ENCODE results near the gene MMP17.
"Not testable (repeated sequence)": the region's sequence is repeated elsewhere in the genome, so short reads cannot be mapped to it uniquely, and the experiment has no call there.

The MMP17 gene

DNA sequence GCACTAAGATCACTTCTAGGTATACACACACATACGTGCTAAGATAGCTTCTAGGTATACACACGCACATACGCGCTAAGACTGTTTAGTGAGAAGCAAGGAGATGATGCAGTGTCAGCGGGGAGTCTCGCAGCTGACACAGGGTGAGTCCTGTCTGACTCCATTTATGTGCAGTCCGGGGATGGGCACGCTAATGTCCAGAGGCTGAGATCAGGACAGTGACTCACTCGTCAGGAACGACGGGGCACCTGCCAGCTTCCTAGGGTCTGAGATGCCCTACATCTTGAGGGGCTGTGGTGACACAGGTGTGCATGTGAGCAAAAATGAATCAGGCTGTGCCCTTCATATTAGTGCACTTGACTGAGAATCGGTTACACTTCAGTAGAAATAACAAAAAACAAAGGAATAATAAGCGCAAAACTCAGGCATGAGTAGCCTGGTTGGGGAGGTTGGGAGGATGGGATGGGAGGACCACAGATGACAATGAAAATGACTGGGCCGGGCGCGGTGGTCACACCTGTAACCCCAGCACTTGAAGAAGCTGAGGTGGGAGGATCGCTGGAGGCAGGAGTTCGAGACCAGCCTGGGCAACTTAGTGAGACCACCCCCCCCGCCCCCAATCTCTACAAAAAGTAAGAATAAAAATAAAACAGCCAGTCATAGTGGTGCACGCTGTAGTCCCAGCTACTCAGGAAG lies 37.1 kb downstream of the MMP17 start:
- no peak for DNase-seq (ENCODE audit: low spot score)

DNA sequence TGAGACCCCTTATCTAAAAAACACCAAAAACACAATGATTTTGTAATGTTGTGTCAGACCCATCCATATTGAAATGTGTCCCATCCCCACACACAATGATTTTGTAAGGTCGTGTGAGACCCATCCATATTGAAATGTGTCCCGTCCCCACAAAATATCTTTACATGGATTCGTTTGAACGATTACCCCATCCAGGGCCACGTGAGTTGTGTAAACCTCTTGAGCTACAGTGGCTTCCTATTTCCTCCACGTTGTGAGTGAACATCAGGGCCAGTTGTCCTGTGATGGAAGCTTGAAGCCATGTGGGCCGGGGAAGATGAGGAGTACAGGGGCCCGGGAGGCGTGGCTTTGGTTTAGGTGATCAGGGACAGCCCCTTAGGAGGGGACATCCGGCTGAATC lies 39.3 kb downstream of the MMP17 start:
- DNase-seq (ENCODE audit: low spot score) = no peak

DNA sequence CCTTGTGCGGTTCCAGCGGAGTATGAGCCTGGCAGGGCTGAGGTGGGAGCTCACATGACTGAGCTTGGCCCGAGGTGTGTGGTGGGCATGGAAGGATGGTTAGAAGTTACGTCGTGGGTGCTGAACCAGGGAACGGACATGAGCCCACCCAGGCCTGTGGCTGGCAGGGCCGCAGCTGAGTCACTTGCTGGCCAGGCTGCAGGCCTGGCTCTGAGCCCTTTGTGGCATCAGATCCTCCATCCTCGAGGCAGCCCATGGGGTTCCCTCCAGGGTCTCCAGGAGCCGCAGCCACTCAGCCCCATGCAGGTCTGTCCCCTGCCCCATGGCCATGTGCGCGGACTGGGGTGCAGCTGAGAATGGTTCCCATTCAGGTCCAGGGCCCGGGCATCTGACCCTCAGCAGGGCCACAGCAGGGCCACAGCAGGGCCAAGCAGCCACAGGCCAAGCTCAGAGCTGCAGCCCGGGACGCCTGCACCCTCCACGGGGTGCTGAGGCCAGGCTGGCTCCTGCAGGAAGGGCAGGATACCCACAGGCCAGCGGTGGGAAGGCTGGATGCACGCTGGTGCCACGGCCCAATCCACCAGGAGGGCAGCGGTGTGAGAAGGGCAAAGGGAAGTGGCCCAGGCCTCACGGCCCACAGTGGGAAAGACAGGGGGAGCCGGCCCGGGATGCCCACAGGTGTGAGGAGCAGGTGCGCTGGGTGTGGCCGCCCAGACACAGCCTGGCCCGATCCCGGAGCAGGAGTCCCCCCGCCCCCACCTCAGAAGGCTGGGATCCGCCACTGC lies 39.9 kb downstream of the MMP17 start:
- DNase-seq (ENCODE audit: low spot score) = no peak

DNA sequence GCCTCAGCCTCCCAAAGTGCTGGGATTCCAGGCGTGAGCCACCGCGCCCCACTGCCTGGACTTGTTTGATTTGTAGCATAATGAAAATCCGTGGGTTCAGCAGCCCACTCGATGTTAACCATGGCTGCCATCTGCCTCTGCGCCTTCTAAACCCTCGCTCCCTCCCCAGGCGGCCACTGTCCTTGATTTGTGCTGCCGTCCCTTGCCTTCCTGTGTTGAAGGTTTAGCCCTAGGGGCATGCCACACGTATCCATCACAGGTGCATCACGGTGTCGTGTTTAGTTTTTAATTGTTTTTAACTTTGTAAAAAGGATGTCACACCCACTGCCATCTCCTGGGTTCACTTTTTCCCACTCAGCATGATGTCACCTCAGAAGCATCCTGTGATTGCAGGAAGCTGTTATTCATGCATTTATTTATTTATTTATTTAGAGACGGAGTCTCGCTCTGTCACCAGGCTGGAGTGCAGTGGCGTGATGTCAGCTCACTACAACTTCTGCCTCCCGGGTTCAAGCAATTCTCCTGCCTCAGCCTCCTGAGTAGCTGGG lies 41.8 kb downstream of the MMP17 start:
- DNase-seq (ENCODE audit: low spot score) = no peak

DNA sequence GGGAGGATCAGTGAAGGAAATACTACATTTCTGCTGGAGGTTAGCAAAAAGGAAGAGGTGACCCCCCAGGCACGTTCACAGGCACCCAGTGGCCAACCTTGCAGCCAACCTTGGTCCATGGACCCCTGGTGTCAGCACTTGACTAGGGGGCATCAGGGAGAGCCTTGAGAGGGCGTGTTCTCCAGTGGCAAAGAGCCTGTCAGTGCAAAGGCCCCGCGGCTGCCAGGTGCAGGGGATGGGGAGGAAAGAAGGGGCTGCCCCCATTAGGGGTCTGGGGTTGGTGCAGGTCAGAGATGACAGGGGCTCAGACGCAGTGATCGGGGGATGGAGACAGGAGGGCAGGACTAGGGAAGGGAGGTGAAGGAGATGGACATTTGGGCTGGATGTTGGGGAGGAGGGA lies 43.5 kb downstream of the MMP17 start:
- no peak for DNase-seq (ENCODE audit: low spot score)

DNA sequence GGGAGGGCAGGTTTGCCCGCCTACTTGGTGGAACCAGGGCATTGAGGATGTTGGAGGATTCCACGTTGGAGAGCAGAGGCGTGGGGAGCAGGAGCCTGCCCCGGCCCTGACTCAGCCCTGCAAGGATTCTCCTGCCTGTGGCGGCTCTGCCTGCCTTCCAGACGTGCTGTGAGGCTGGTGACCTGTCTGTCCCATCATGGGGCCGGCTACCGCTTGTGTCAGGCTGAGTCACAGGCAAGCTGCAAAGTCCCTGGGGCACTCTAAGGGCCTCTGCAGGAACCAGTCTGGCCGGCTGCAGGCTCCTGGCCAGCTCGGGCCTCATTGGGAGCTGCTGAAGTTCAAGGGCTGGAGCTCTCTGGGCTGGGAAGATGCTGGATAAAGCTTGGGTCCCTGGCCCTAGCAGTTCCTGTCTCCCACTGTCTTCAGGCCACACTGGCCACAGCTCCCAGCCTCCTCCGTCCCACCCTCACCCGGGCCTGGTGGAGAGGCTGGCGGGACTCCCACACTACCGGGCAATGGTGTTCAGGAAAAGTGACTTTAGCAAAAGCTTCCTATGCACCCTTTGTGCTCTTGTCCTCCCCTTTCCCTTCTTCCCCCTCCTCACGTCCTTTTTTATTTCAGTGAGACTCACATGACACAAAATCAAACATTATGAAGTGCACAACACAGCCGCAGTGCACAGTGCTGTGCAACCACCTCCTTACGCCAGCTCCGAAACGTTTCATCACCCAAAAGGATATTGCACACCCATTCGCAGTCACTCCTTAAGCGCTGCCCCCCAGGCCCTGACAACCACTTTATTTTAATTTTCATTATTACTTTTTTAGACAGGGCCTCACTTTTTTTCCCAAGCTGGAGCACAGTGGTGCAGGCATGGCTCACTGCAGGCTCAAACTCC lies 44.2 kb downstream of the MMP17 start:
- no peak for DNase-seq (ENCODE audit: low spot score)

DNA sequence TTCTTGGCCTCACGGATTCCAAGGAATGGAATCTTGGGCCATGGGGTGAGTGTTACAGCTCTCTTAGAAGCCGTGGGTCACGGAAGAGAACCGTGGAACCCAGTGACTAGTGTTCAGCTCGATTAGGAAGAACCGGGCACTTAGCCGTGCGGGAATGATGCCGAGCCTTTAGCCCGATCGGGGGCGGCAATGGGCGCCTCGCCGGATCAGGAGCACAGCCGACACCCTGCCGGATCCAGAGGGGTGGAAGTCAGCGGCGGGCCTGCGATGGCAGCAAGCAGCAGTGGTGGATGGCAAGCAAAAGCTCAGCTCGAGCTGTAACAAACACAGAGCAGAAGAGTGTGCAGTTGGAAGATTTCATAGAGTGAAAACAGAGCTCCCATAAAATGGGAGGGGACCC lies 45.1 kb downstream of the MMP17 start:
- DNase-seq (ENCODE audit: low spot score) = no peak

DNA sequence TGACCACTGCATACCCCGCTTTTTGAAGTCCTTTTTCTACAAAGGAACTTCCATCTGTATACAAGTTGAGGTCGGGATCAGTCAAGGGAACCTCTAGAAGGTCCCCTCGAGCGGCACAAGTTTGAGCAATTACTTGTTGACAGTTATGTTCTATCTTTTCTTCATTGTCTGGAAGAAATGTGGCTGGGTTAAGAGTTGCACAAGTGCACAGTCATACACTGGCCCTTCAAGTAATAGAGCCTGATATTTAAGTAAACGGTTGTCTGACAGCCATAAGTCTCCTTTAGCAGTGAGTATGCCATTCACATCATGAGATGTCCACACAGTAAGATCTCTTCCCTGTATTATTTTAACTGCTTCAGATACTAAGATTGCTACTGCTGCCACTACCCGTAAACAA lies 46.8 kb downstream of the MMP17 start:
- DNase-seq (ENCODE audit: low spot score) = not testable (repeated sequence)

DNA sequence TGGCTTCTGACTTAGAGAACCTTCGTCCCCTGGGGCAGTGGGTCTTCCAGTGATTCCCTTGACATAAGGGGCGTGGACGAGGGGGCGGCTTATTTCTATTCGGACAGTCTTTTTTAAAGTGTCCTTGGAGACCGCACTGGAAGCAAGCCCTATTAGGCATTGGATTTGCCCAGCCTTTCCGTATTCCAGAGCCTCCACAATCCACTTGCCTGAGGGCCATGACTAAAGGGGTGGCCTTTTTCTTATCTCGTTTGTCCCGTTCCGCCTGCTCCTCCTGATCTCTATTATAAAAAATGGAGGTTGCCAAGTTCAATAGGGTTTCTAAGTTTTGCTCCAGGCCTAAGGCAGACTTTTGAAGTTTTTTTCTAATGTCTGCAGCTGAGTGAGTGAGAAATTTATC lies 49.0 kb downstream of the MMP17 start:
- not testable (repeated sequence) for DNase-seq (ENCODE audit: low spot score)

DNA sequence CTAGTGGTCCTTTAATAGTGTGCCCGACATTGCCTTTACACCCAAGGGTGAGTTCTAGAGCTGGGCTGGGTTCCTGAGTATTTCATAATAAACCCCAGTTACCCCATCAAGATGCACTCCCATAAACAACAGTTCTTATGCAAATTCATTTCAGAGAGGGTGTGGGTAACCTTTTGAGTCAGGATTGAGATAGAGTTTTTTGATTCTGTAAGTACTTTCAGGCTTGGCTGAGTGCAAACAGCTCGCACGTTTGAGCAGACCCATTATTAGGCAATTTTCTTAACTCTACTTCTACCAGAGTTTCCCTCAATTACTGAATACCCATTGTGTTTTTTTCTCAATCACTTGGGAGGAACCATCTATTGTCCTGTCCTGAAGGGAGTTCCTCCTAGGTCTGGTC lies 50.2 kb downstream of the MMP17 start:
- not testable (repeated sequence) for DNase-seq (ENCODE audit: low spot score)

DNA sequence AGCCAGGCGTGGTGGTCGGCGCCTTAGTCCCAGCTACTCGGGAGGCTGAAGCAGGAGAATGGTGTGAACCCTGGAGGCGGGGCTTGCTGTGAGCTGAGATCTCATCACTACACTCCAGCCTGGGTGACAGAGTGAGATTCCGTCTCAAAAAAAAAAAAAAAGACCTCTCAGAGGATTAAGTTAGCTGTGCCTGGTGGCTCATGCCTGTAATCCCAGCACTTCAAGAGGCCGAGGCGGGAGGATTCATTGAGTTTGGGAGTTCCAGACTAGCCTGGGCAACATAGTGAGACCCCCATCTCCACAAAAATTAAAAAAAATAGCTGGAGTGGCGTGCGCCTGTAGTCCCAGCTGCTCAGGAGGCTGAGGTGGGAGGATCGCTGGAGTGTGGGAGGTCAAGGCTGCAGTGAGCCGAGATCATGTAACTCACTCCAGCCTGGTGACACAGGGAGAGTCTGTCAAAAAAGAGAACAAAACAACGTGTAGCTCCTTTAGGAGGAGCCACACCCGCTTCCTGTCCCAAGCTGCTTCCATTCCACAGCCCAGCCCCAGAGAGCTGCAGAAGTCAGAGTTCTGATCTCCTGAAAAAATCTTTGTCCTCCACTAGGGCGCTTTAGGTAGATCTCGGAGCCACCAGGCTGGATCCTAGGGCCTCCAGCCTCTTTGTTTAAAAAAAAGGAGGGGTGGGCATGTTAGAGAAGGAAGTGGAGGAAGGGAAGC lies 54.8 kb downstream of the MMP17 start:
- no peak for DNase-seq (ENCODE audit: low spot score)

DNA sequence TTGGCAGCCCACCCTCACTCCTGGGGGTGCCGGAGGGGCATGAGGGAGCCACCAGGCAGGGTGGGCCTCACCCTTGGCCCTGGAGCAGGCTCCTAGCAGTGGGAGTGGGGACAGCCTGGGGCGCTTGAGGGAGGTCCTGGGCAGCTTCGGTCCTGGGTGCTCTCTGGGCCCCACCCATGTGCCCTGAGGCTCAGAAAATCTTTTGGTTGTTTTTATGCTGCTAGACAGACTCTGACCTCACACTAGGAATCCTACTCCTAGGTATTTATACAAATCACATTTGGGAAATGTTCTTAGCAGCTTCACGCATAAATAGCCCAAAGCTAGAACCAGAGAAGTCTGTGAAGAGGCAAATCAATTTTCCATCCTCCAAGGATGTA lies 55.3 kb downstream of the MMP17 start:
- no peak for DNase-seq (ENCODE audit: low spot score)

DNA sequence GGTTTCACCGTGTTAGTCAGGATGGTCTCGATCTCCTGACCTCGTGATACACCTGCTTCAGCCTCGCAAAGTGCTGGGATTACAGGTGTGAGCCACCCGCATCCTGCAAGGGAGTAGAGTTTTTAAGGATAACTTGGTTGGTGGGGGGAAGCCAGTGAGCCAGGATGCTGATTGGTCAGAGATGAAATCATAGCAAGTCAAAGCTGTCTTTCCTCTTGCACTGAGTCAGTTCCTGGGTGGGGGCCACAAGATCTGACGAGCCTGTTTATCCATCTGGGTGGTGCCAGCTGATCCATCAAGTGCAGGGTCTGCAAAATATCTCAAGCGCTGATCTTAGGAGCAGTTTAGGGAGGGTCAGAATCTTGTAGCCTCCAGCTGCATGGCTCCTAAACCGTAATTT lies 56.9 kb downstream of the MMP17 start:
- DNase-seq (ENCODE audit: low spot score) = not testable (repeated sequence)

DNA sequence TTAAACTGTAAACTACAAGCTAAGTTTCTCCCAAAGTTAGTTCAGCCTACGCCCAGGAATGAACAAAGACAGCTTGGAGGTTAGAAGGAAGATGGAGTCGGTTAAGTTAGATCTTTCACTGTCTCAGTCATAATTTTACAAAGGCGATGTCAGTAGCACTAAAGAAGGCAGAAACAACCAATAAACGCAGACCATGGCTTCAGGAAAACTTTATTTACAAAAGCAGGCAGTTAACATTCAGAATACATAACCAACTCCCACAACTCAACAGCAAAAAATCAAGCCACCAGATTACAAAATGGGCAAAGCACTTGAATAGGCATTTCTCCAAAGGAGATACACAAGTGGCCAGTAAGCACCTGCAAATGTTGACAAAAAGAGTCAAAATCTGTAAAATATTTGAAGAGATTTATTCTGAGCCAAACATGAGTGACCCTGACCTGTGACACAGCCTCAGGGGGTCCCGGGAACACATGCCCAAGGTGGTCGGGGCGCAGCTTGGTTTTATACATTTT lies 57.4 kb downstream of the MMP17 start:
- DNase-seq (ENCODE audit: low spot score) = no peak

DNA sequence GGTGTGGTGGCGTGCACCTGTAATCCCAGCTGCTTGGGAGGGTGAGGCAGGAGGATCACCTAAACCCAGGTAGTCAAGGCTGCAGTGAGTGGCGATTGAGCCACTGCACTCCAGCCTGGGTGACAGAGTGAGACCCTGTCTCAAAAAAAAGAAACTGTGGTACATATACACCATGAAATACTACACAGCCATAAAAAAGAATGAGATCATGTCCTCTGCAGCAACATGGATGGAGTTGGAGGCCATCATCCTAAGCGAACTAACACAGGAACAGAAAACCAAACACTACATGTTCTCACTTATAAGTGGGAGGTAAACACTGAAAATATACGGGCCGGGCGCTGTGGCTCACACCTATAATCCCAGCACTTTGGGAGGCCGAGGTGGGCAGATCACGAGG lies 63.5 kb downstream of the MMP17 start:
- DNase-seq (ENCODE audit: low spot score) = not testable (repeated sequence)

DNA sequence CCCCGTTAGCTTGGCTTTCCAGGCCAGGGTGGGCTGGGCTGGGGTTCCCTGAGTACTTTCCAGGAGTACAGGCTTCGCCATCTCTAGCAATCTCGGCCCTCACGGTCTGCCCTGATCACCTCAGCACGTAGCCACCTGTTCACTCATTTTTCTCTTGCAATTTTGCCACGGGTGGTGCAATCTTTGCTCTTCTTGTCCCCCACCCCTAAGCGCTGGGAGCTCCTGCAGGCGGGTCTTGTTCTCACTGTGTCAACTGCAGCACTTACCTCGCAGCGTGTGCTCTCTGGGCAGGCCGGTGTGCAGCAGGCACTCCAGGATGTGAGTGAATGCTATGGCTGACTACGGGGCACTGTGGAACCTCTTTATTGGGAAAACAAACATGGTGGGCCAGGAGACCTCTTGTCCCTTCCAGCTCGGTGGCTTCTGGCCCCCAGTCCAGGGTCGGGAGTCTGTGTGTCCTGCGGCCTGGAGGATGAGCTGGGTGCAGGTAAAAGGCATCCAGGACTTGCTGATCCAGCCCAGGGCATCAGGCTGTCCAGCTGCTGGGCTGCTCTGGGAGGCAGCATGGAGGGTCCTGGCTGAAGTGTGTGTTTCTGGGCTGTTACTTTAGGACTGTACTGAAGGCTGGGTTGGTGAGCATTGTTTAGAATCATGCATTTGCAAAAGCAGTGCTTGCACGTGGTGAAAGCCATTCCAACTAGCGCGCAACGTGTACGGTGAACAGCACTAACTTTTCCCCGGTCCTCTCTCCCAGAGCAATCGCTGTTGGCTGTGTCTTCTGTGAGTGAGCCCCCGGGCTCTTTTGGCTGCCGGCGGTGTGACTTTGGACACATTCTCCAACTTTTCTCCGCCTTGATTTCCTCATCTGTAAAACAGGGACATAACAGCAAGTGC lies 64.8 kb downstream of the MMP17 start:
- DNase-seq (ENCODE audit: low spot score) = no peak

DNA sequence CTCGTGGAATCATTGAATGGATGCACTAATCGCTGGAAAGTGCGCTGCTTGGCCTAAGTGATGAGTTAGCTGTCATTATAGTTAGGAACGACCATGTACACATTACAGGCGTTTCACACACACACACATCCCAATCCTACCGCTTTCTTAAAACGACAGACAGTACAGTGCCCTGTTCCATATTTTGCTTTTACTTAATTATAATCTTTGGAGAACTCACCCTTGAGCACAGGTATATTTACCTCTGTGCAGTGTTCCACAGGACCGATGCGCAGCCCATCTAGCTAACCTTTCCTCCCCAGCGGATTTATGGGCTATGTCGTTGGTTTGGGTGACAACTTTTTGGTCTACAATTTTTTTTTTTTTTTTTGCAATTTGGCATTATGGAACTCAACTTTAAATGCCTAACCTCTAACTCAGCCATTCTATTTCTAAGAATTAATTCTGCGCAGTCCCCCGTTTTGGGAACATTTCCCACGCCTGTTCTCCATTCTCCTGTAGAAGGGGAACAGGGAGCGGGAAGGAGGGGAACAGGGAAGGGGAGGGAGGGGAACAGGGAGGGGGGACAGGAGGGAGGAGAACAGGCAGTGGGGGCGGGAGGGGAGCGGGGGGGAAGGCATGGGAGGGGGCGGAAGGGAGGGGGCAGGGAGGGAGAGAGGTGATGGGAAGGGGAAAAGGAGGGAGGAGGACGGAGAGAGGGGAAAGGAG lies 65.6 kb downstream of the MMP17 start:
- no peak for DNase-seq (ENCODE audit: low spot score)

DNA sequence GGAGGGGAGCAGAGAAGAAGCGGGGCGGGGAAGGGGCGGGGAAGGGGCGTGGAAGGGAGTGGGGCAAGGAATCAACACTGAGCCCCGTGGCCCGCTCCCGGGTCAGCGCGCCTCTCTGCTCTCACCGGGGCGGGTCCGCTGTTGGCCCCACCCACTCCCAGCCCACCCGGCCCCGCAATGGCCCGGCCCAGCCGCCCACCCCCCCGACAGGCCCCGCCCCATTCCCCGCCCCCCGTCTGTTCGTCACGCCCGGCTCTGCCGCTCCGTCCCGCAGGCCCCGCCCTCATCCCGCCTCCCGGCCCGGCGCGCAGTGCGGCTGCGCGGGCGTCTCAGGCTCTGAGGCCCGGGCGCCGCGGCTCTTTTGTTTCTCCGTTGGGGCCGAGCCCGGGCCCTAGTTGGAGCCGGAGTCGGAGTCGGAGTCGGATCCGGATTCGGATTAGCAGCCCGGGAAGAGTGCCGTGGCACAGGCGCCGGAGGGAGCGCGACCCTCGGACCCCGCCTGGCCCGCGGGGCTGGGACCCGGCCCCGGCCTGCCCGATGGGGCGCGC lies 66.2 kb downstream of the MMP17 start, which contains the start of gene ULK1:
ULK1 (plus strand) TSS at position 310 of the 548 bp plus-strand sequence. CDS start 380 bp downstream, outside the sequence.
- peak; percentile 94 for DNase-seq (ENCODE audit: low spot score)

DNA sequence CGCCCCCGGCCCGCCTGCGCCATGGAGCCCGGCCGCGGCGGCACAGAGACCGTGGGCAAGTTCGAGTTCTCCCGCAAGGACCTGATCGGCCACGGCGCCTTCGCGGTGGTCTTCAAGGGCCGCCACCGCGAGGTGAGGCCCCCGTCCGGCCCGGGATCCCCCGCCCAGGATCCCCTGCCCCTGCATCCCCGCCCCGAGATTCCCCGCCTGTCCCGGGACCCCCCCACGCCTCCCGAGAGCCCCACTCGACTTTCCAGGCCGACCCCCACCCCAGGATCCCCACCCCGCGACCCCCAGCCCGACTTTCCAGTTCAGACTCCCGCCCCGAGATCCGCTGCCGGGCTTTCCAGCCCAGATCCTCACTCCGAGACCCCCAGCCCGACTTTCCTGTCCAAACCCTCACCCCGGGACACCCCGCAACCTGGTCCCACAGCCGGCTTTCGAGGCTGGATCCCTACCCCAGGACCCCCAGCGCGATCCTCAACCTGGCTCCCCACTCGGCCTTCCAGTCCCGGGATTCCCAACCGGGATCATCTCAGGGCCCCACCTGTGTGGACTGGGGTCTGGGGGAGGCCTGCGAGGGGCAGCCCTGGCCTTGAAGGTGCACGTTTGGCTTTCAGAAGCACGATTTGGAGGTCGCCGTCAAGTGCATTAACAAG lies 66.9 kb downstream of the MMP17 start:
- DNase-seq (ENCODE audit: low spot score) = no peak

Data from Ammon's horn (tissue), 1 donor.